Heart right ventricle (tissue), 16 donors: ENCODE measurements around the gene FBXL5. TPM values are rescaled to one million over a fixed set of nuclear protein-coding genes. Genes with fewer than 3 reads are reported as not detected.

Experiments used
- ATAC-seq, 8 donors: fragments of 200-7000 bp; cut with Tn5 transposase; one replicate each; pipeline ENCODE4 v1.9.1; 2020; ENCODE audit warnings: mild to moderate bottlenecking in 8 of 8, moderate library complexity in 8 of 8, moderate number of reproducible peaks in 1 of 8
- DNase-seq, 2 donors: peaks; one replicate each; pipeline ENCODE4 v3.0.0-alpha.2; 2020
- H3K27ac ChIP-seq, 10 donors: fragments of 200-600 bp; sonication (generic) in 2 of 10; one replicate each; pipeline versions ENCODE4 v1.5.0 to v1.8.0; 2020 to 2022; ENCODE audit warnings: mild to moderate bottlenecking in 3 of 10
- H3K27me3 ChIP-seq, 7 donors: fragments of 200-600 bp; one replicate each; pipeline ENCODE4 v1.8.0; 2021 to 2022; ENCODE audit warnings: mild to moderate bottlenecking in 2 of 7
- H3K36me3 ChIP-seq, 9 donors: fragments of 200-600 bp; sonication (generic) in 1 of 9; one replicate each; pipeline versions ENCODE4 v1.5.0 to v1.8.0; 2020 to 2022; ENCODE audit warnings: mild to moderate bottlenecking in 2 of 9
- H3K4me1 ChIP-seq, 9 donors: fragments of 200-600 bp; sonication (generic) in 1 of 9; one replicate each; pipeline versions ENCODE4 v1.5.0 to v1.8.0; 2020 to 2022; ENCODE audit warnings: mild to moderate bottlenecking in 4 of 9
- H3K4me3 ChIP-seq, 10 donors: fragments of 200-600 bp; sonication (generic) in 2 of 10; one replicate each; pipeline versions ENCODE4 v1.5.0 to v1.8.0; 2020 to 2022; ENCODE audit warnings: mild to moderate bottlenecking in 7 of 10, moderate library complexity in 2 of 10
- H3K9me3 ChIP-seq, 11 donors: fragments of 200-600 bp in 10 of 11; sonication (generic) in 2 of 11; one replicate each; pipeline versions ENCODE4 v1.5.0 to v1.8.0; 2013 to 2022; ENCODE audit warnings: mild to moderate bottlenecking in 2 of 11, control low read depth in 1 of 11, moderate library complexity in 1 of 11
- WGBS, 2 donors: extraction: QIAGEN DNeasy Blood & Tissue Kit; methylation state at CpG; one replicate each; pipeline ENCODE4 v1.1.7; 2013; ENCODE audit warnings: inconsistent platforms in 1 of 2; 5-methylcytosine and 5-hydroxymethylcytosine counted together
- intact Hi-C, 10 donors: fragments of 100-400 bp; cut with DNase I; formaldehyde crosslinking; loops; one replicate each; pipeline versions ENCODE4 v1.11.1 to v1.14.2; 2022
- long read RNA-seq, 3 donors: library from polyadenylated mRNA; unstranded; transcript quantifications; one replicate each; pipeline ENCODE4 v2.0.0, GENCODE V29; 2020 to 2021
- polyA plus RNA-seq, 2 donors: library from polyadenylated mRNA; stranded (reverse); fragments of 200-250 nt; gene quantifications; one replicate each; pipeline ENCODE4 v1.2.3, GENCODE V29; 2013
- total RNA-seq, 10 donors: library from RNA; stranded (reverse); fragmentation: NEBNext Ultra II Directional in 3 of 10; extraction: Animal tissue kit (Norgen Biotek cat#: 25700) in 3 of 10; gene quantifications; one replicate each; pipeline versions ENCODE4 v1.2.1 to v1.2.4, GENCODE V29; 2021 to 2023
- TF ChIP-seq, protein P1 (sequence below), 9 donors: fragments of 200-600 bp; sonication (generic) in 2 of 9; IDR thresholded peaks; one replicate each; pipeline versions ENCODE4 v1.5.0 to v1.8.0; 2021 to 2022; ENCODE audit warnings: antibody characterized with exemption in 9 of 9, mild to moderate bottlenecking in 5 of 9, moderate library complexity in 1 of 9
- donor health status: Arrhythmogenic right ventricular cardiomyopathy.
- donor health status: ischemic (EF 13 %, LVEDD 7.1; RV severe dilation, severe dysfunction).
- donor health status: healthy with polysubstance abuse.
- donor health status: DM: no; HTN: yes; CAD: no.
- donor health status: DM: no; HTN: no; CAD: no.
- donor health status: ischemic (EF 25% LVEDD 6.9; RV normal size, moderate dysfunction).
- donor health status: ischemic (EF 25% LVEDD 5.7; RV mildly dilated, moderate dysfunction).
- donor health status: healthy.
- donor health status: DM: yes; HTN: yes; CAD: no.
- donor health status: Ischemic cardiomyopathy.
- donor health status: ischemic (EF 35%, LVEDD 5.7; RV mildly dilated, moderate dysfunction).
- donor health status: nonischemic (EF 11% LVEDD 7.7; RV severe dilation, severe dysfunction).
- donor health status: DM: yes; HTN: yes; CAD: no.
- donor health status: PGD.
- donor health status: ischemic (EF 29% LVEDD 5.4; RV normal size, mild dysfunction).
- donor health status: nonischemic (EF 23%, LVEDD 6.1; RV moderate dilation, normal function).

The FBXL5 gene, protein sequence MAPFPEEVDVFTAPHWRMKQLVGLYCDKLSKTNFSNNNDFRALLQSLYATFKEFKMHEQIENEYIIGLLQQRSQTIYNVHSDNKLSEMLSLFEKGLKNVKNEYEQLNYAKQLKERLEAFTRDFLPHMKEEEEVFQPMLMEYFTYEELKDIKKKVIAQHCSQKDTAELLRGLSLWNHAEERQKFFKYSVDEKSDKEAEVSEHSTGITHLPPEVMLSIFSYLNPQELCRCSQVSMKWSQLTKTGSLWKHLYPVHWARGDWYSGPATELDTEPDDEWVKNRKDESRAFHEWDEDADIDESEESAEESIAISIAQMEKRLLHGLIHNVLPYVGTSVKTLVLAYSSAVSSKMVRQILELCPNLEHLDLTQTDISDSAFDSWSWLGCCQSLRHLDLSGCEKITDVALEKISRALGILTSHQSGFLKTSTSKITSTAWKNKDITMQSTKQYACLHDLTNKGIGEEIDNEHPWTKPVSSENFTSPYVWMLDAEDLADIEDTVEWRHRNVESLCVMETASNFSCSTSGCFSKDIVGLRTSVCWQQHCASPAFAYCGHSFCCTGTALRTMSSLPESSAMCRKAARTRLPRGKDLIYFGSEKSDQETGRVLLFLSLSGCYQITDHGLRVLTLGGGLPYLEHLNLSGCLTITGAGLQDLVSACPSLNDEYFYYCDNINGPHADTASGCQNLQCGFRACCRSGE
- 100 to 1,000 TPM in 1 of 10 donors, 10 to 100 TPM in 9; 63.2 to 102 (median 77.3) TPM for total RNA-seq
- polyA plus RNA-seq: 10 to 100 TPM; 32.8 to 35.7 TPM
- long read RNA-seq, donor 1, transcript FBXL5-202 (11 exons, 2,837 nt): minor isoform, 15 of 293 reads
- long read RNA-seq, donor 1, transcript FBXL5-201 (11 exons, 3,385 nt): major isoform, 259 of 293 reads
- long read RNA-seq, donor 1, partial matches to known transcripts: 7 of 293 reads
- long read RNA-seq, donor 1, other reads (novel, unspliced or antisense): 11 of 293 reads
- long read RNA-seq, donor 2, transcript FBXL5-201 (11 exons, 3,385 nt): major isoform, 284 of 333 reads
- long read RNA-seq, donor 2, transcript FBXL5-202 (11 exons, 2,837 nt): minor isoform, 22 of 333 reads
- long read RNA-seq, donor 2, partial matches to known transcripts: 8 of 333 reads
- long read RNA-seq, donor 2, other reads (novel, unspliced or antisense): 18 of 333 reads
- long read RNA-seq, donor 3, transcript FBXL5-201 (11 exons, 3,385 nt): major isoform, 868 of 1,028 reads
- long read RNA-seq, donor 3, transcript FBXL5-202 (11 exons, 2,837 nt): minor isoform, 59 of 1,028 reads
- long read RNA-seq, donor 3, partial matches to known transcripts: 37 of 1,028 reads
- long read RNA-seq, donor 3, other reads (novel, unspliced or antisense): 62 of 1,028 reads

- TF ChIP-seq, protein P1, sequence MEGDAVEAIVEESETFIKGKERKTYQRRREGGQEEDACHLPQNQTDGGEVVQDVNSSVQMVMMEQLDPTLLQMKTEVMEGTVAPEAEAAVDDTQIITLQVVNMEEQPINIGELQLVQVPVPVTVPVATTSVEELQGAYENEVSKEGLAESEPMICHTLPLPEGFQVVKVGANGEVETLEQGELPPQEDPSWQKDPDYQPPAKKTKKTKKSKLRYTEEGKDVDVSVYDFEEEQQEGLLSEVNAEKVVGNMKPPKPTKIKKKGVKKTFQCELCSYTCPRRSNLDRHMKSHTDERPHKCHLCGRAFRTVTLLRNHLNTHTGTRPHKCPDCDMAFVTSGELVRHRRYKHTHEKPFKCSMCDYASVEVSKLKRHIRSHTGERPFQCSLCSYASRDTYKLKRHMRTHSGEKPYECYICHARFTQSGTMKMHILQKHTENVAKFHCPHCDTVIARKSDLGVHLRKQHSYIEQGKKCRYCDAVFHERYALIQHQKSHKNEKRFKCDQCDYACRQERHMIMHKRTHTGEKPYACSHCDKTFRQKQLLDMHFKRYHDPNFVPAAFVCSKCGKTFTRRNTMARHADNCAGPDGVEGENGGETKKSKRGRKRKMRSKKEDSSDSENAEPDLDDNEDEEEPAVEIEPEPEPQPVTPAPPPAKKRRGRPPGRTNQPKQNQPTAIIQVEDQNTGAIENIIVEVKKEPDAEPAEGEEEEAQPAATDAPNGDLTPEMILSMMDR (IDR thresholded peaks at IDR 0.05): no peak
These were observed at the start of gene FBXL5 for GRCh38 chr4:15655223-15656037. FBXL5 (minus strand) TSS chr4:15655357; CDS start chr4:15655287, 70 bp downstream.

GRCh38 chr4:15704129-15704528 is 49.0 kb upstream of the FBXL5 start:
- H3K9me3 ChIP-seq: no peaks in the 10 kb centered on the region
- H3K4me1 ChIP-seq: peaks cover 0 to 23% (median 13%) of the 10 kb centered on the region in 9 donors
- H3K36me3 ChIP-seq: peaks cover 0 to 6% (median 0%) of the 10 kb centered on the region in 9 donors
- H3K27ac ChIP-seq: no peak overlapping the region
- H3K27me3 ChIP-seq: no peaks in the 10 kb centered on the region
- no peak for ATAC-seq
- TF ChIP-seq, protein P1 (IDR thresholded peaks at IDR 0.05): no peak
- intact Hi-C loops: no loop called here
- DNase-seq: no peak
- H3K4me3 ChIP-seq: no peak overlapping the region

More at GRCh38 chr4:15655223-15656037, at the start of gene FBXL5:
- intact Hi-C loops: loop anchor here in 4 of 10 donors (1.0 to 10.0 kb wide), 8 partner anchors 26 to 653 kb away; partner anchors contain the start of genes CPEB2 (in 2 of the 4) and FAM200B (in 1 of the 4)
- Histone ChIP-seq H3K27ac (peak within 1 kb of the TSS; percentile 91 to 100 (median 99)), H3K4me1 (peaks cover 0 to 81% (median 42%) of the 10 kb centered on the region in 9 donors), H3K27me3 (no peaks in the 10 kb centered on the region), H3K4me3 (peak within 1 kb of the TSS; percentile 48 to 85 (median 72)), H3K9me3 (no peaks in the 10 kb centered on the region), H3K36me3 (no peaks in the 10 kb centered on the region)
- peak; percentile 86 to 93 (median 90) for ATAC-seq
- WGBS, 2 donors: 1 to 2% methylated on average over 84 to 85 of the region's 85 CpGs
- DNase-seq: peak; percentile 77 to 85

- intact Hi-C loops: no loop called here
- Histone ChIP-seq H3K36me3 (peaks cover 0 to 6% (median 0%) of the 10 kb centered on the region in 9 donors), H3K4me3 (peak overlapping the region in 7 of 10 donors; percentile 49 to 61 (median 59)), H3K27me3 (no peaks in the 10 kb centered on the region), H3K27ac (peak overlapping the region in 6 of 10 donors; percentile 5 to 73 (median 56)), H3K4me1 (peaks cover 0 to 23% (median 13%) of the 10 kb centered on the region in 9 donors), H3K9me3 (no peaks in the 10 kb centered on the region)
- TF ChIP-seq, protein P1 (IDR thresholded peaks at IDR 0.05): no peak
- DNase-seq (no peak), ATAC-seq (peak; percentile 2 to 65 (median 15))
- WGBS, 2 donors: 79 to 89% methylated on average over 11 of the region's 11 CpGs
These were observed 48.3 kb upstream of the FBXL5 start for GRCh38 chr4:15703439-15703838.
